ENCODE results near the gene C1QL2. TPM values are rescaled to one million over a fixed set of nuclear protein-coding genes. Genes with fewer than 3 reads are reported as not detected.

The C1QL2 gene
- total RNA-seq (under 1 TPM in 1 of 9 donors, not detected in 8; 0.25 TPM), polyA plus RNA-seq (under 1 TPM in 1 of 2 donors, not detected in 1; 0.08 TPM)
- long read RNA-seq, donor 1 = 0 reads
- long read RNA-seq, donor 2 = 0 reads
- long read RNA-seq, donor 3 = 0 reads

- DNase-seq (no peak), ATAC-seq (peak in 2 of 4 donors; percentile 34 to 38)
- Histone ChIP-seq H3K4me3 (peak within 1 kb of the TSS in 2 of 12 donors; percentile 10 to 17), H3K27me3 (peaks cover 38 to 95% (median 72%) of the 10 kb centered on the region in 9 donors), H3K4me1 (peaks cover 0 to 32% (median 0%) of the 10 kb centered on the region in 12 donors), H3K27ac (no peak within 1 kb of the TSS), H3K9me3 (no peaks in the 10 kb centered on the region), H3K36me3 (no peaks in the 10 kb centered on the region)
- no peak for TF ChIP-seq POLR2A (IDR thresholded peaks at IDR 0.05)
- TF ChIP-seq CTCF (IDR thresholded peaks at IDR 0.05) = no peak
- WGBS, 4 donors = 3 to 6% (median 4%) methylated on average over 34 to 71 of the region's 71 CpGs
- intact Hi-C loops (cut with DNase I) = no loop called here
Measured at GRCh38 chr2:119158563-119159347, at the start of gene C1QL2. Gene C1QL2, minus strand, starts transcription at chr2:119158751. Its CDS starts 482 bp downstream, at chr2:119158269.

- no peak for ATAC-seq
- Histone ChIP-seq H3K27me3 (peaks cover 0 to 3% (median 0%) of the 10 kb centered on the region in 9 donors), H3K9me3 (no peaks in the 10 kb centered on the region), H3K27ac (no peak overlapping the region), H3K4me1 (no peaks in the 10 kb centered on the region), H3K4me3 (no peak overlapping the region), H3K36me3 (no peaks in the 10 kb centered on the region)
- WGBS, 4 donors = 63 to 98% (median 70%) methylated on average over 2 of the region's 2 CpGs
- no peak for DNase-seq
- TF ChIP-seq POLR2A (IDR thresholded peaks at IDR 0.05) (no peak), CTCF (IDR thresholded peaks at IDR 0.05) (no peak)
- intact Hi-C loops (cut with DNase I) = no loop called here
Measured at GRCh38 chr2:119207447-119207846, 48.9 kb upstream of the C1QL2 start.

- intact Hi-C loops (cut with DNase I) = no loop called here
- H3K36me3 ChIP-seq = no peaks in the 10 kb centered on the region
- TF ChIP-seq POLR2A (IDR thresholded peaks at IDR 0.05) (no peak), CTCF (IDR thresholded peaks at IDR 0.05) (no peak)
- no peaks in the 10 kb centered on the region for H3K4me1 ChIP-seq
- H3K4me3 ChIP-seq = no peak overlapping the region
- ATAC-seq (no peak), DNase-seq (no peak)
- 76 to 87% (median 86%) methylated on average over 2 of the region's 2 CpGs for WGBS, 4 donors
- no peaks in the 10 kb centered on the region for H3K9me3 ChIP-seq
- H3K27ac ChIP-seq = no peak overlapping the region
- H3K27me3 ChIP-seq = peaks cover 0 to 3% (median 0%) of the 10 kb centered on the region in 9 donors
Measured at GRCh38 chr2:119206201-119206600, 47.6 kb upstream of the C1QL2 start.

GRCh38 chr2:119205001-119205706, 46.6 kb upstream of the C1QL2 start:
- DNase-seq = no peak
- H3K9me3 ChIP-seq = no peaks in the 10 kb centered on the region
- peaks cover 0 to 4% (median 0%) of the 10 kb centered on the region in 9 donors for H3K27me3 ChIP-seq
- peak in 1 of 4 donors; percentile 11 for ATAC-seq
- WGBS, 4 donors = 81 to 87% (median 82%) methylated on average over 12 to 13 of the region's 13 CpGs
- no peaks in the 10 kb centered on the region for H3K4me1 ChIP-seq
- H3K4me3 ChIP-seq = no peak overlapping the region
- H3K27ac ChIP-seq = no peak overlapping the region
- H3K36me3 ChIP-seq = no peaks in the 10 kb centered on the region
- intact Hi-C loops (cut with DNase I) = no loop called here
- TF ChIP-seq CTCF (IDR thresholded peaks at IDR 0.05) = no peak
- TF ChIP-seq POLR2A (IDR thresholded peaks at IDR 0.05) = no peak
